GM18868 (cell line): Measurements from ENCODE around the gene NR2C2.

Source experiments
- ATAC-seq: cut with Tn5 transposase; IDR thresholded peaks from one replicate; pipeline ENCODE4 v1.9.1; 2021; ENCODE audit warnings: mild to moderate bottlenecking, moderate library complexity; ENCODE audit not compliant: unreplicated experiment

NR2C2 gene

DNA sequence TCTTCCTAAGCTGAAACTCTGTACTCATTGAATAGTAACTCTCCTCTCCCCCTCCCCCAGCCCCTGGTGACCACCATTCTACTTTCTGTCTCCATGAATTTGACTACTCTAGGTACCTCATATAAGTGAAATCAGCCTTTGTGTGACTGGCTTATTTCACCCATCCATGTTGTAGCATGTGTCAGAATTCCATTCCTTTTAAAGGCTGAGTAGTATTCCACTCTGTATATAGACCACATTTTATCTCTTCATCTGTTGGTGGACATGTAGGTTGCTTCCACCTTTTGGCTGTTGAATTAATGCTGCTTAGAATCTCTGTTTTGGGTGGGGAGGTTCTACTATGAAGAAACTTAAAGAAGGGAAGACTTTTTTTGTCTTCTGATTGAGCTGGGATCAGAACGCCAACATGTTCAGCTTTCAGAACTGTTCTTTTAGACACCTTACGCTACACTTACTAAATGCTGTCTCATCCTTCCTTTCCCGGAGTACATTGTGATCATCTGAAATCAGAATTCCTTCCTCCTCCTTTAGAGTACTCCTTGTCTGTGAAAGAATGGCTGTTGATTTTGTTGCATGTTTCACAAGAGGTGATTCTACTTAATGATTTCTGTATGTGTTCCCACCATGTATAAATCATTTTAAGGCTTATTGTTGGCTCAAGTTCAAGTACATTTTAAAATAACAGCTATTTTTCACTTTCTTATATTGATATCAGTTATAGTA lies 67.4 kb downstream of the NR2C2 start:
- no peak for ATAC-seq

GRCh38 chr3:15015456-15015855 lies 68.1 kb downstream of the NR2C2 start:
- no peak for ATAC-seq

- no peak for ATAC-seq
These were observed 69.8 kb downstream of the NR2C2 start for GRCh38 chr3:15017191-15017590.

DNA sequence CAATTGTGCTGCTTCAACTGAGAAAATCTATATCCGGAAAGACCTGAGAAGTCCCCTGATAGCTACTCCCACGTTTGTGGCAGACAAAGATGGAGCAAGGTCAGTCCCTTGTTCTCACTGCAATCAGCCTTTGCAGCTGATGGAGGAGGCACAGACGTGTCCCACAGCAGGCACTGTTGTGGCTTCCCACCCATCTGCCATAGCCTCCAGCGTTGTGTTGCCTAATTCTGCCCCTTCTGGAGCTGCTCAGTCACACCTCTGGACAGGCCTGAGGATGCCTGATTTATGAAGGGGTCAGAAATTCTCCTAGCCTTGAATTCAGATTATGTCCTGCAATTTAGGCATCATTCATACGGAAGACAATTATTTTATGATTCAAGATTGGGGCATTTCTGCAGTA lies 75.9 kb downstream of the NR2C2 start:
- ATAC-seq: no peak

DNA sequence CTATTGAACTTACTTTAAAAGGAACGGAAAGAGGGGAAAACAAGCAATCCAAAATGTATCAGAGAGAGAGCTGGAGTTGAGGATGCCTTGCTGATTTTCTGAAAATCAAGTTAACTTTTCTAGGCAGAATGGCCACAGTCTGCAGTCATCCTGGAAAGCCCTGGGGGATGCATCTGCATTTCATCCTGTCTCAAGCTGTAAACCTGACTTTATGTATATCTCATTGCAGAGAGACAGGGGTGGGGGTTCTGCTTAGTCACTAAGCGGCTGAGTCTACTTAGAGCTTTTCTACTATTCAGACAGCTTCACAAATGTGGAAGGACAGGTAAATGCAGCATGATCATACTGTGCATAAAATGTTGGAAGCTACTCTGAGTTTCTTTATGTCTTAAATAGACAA lies 76.3 kb downstream of the NR2C2 start:
- no peak for ATAC-seq

- no peak for ATAC-seq
These were observed 82.2 kb downstream of the NR2C2 start for GRCh38 chr3:15029625-15030024.

- no peak for ATAC-seq
These were observed 85.3 kb downstream of the NR2C2 start for GRCh38 chr3:15032650-15033049.

DNA sequence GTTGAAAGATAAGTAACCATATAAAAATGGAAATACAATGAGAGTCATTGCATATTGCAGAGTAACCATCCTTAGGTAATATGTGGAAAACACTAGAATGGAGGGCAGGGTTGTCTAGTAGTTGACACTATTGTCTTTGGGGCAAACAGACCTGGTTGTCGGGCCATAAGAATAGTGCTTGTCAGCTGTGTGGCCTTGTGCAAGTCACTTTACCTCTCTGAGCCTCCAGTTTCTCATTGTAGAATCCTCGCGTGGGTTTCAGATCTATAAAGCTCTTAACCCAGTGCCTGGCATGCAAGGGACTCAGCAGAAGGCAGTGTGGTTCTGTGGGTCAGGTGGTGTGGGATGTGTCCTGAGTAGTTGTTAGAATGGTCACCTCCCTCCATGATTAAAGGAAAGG lies 85.7 kb downstream of the NR2C2 start:
- no peak for ATAC-seq

DNA sequence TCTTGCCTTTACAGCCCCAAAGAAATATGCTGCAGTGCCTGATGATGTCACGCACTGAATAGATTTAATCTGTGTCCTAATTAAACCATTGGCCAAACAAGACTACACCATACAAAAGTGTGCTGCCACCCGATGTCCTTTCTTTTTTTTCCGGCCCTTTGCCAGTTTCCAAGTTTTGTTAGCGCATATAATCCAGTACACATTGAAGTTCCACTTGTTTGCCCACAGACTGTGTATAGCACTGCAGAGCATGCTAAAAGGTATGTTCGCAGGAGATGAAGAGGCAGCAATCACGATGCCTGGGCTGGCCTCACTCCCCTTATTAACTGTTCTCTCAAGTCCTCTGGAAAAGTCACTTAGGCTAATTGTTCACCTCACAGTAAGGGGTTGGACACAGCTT lies 90.9 kb downstream of the NR2C2 start:
- ATAC-seq: no peak

GRCh38 chr3:15040844-15041243 lies 93.5 kb downstream of the NR2C2 start:
- no peak for ATAC-seq

DNA sequence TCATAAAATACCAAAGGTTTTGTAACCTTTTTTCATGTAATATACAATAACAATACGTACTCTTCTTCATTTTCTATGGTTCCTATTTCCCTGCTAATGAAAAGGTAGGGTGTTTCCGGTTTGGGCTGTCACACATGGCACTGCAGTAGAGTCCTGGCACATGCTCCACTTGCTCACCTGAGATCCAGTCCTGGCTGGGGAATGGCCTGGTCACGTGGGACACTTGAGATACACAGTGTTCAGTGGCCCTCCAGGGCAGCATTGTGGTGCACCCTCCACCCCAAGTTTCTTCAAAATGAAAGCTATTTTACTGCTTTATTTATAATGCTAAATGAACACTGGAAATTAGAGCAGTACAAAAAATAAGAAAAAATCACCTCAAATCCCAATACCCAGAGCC lies 94.6 kb downstream of the NR2C2 start:
- ATAC-seq: no peak

- no peak for ATAC-seq
These were observed 95.6 kb downstream of the NR2C2 start for GRCh38 chr3:15042936-15043335.

- no peak for ATAC-seq
These were observed 96.2 kb downstream of the NR2C2 start for GRCh38 chr3:15043408-15044171.

DNA sequence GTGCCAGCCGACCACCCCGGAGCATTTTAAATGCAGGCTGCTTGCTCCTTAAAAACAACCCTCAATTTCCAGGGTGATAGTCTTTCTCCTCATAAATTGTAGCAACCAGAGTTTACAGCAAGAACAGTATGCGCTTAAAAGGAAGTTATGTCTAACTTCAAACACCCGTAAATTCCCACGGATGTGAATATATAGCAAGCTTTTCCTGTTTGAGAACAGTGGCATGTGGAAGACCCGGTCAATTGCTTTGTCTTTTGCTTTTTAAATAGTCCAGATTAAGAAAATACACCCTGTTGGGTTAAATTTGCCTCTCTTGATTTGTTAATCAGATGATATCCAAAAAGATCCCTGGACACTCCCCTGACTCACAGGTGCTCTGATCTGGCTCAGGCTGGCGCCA lies 96.9 kb downstream of the NR2C2 start:
- ATAC-seq: no peak

DNA sequence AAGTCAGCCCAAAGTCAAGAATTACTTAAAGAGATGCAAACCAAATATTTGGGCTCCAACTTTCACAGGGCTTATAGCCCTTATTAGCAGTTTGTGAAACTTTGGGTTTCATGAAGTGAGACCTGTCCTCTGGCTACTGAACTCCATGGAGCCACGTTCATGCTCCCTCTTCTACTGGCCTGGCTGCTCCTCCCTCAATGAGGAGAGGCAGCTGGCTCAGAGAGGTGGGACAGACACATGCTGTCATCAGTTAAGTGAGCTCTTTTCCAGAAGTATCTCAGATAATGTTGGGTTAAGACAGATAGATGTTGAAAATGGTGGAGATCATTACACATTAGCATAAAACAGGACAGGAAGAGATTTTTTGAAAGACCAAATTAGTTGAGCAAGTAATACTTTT lies 98.3 kb downstream of the NR2C2 start:
- no peak for ATAC-seq

DNA sequence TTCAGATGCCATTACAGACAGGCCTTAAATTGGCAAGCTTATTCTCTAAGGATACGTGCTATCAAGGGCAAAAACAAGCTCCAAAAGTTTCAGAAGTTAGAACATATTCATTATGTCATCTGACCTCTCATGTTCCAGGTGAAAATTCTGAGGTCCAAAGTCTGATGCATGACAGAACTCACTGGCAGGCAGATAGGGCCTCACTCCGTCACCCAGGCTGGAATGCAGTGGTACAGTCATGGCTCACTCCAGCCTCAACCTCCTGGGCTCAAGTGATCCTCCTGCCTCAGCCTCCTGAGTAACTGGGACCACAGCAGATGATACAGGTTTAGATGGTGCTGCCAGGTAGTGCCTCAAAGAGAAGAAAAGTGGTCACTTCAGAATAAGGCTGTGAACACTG lies 102.2 kb downstream of the NR2C2 start:
- ATAC-seq: no peak

DNA sequence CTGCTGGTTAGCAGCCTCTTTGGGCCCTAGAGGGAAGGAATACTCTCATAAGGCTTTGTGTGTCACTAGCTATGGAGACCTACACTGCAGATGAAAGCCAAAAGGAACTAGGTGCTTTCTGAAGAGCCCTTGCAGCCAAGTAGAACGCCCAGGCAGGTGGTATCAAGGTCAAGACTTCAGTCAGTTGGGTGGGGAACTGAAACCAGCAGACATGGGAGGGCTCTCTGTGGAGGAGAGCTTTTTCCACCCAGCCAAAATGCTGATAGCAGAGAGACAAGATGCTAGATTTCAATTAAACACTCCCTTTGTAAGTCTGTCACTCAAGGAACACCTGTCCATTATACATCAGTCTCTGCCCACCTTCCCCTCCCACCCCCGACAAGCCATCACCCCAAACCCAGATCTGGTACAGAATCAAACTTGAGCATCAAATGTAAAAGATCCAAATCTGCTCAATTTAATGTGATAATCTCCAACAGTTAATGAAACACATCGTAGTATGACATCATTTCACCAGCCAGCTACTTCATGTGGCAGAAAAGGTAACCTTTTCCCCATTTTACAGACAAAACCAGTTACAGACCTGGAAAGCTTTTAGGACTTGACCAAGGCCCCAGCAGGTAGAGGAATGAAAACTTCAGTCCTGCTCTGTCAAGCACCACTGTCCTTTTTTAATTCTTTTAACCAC lies 103.2 kb downstream of the NR2C2 start:
- peak; percentile 81 for ATAC-seq

GRCh38 chr3:15051531-15051930 lies 104.1 kb downstream of the NR2C2 start:
- peak; percentile 64 for ATAC-seq

DNA sequence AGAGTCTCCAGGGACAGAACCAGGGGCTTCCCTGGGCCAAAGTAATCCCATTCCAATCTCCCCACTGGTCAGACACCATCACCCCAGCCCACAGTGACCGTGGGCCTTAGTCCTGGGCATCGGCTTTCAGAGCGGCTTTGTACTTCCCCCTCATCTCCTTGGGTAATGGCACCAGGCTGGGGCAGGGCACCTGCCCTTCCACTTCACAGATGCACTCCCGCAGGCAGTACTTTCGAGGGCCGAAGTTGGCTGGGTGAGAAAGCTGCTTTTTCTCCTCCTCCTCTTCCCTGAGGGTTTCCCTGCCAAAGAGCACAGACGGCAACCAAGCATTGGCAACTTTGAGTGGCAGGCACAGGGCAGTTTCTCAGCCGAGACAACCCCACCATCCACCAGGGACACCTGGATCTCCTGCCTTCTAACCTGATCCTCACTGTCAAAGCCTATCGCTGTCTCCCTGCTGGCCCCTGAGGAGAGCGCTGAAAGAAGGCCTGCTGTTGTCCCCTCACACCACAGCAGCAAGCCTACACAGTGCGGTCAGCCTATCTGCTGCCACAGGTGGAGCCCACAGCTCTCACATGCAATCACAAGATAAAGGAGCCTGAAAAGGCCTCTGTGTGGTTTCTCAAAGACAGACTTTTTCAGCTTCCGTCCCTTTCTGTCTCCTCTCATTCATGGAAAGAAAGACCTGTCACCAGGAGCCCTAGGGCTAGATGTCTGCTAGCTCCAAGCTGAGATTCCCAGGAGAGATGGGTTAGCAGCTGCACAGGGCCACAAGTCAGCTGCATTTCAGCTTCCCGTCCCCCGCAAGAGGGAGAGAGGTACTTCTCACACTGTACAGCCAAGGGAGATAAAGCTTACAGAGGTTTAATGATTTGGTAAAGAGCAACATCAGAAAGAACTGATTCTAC lies 105.2 kb downstream of the NR2C2 start:
- no peak for ATAC-seq

DNA sequence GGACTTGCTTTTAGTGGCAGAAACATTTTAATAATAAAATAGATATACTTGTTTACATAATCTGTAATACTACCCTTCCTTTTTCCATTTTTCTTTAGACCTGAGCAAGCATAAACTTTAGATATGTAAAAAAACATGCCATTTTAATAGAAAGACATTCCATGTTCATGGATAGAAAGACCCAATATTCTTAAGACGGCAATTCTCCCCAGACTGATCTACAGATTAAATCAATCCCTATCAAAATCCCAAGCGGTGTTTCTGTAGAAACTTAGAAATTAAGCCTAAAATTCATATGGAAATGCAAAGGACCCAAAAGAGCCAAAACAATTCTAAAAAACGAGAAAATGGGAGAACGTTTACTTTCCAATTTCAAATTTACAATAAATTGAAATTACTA lies 106.2 kb downstream of the NR2C2 start:
- ATAC-seq: no peak

DNA sequence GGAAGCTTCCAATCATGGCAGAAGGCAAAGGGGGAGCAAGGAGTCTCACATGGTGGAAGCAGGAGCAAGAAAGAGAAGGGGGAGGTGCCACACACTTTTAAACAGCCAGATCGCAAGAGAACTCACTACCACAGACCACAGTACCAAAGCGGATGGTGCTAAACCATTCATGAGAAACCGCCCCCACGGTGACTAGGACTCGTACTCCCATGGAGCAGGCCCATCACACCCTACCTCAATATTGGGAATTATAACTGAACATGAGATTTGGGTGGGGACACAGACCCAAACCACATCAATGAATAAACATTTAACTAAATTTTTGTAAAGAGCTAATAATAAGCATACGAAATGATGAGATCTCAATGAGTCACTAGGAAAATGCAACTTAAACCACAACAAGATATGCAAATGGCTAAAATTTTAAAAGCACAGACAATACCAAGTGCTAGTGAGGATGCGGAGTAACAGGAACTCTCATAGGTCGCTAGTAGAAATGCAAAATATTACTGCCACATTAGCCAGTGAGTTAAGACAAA lies 107.7 kb downstream of the NR2C2 start:
- peak; percentile 47 for ATAC-seq
